Fibroblast of gingiva (primary cell): ENCODE results near the gene NMT2.

ENCODE experiments used
- DNase-seq: peaks from one replicate; pipeline ENCODE4 v3.0.0-alpha.2; 2011; ENCODE audit warnings: low read depth

Gene NMT2

GRCh38 chr10:15141136-15142054, 27.1 kb downstream of the NMT2 start:
- no peak for DNase-seq

DNA sequence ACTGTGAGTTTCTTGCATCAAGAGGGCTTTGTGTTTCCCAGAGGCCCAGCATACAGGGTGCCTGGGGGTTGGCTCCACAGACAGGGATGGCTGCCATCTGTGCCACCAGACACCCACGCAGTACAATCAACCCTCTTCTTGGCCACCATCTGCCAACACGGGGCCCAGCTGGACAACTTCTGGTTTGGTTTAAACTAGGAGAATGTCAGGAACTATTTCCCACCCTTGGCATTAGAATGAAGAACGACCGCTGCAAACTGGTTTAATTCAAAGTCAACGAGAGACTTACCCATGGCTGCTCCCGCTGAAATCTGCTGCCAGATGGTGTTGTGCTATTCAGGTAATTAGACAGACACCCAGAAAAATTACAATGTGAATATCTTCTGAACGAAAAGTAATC, 27.8 kb downstream of the NMT2 start:
- DNase-seq, result no peak

DNA sequence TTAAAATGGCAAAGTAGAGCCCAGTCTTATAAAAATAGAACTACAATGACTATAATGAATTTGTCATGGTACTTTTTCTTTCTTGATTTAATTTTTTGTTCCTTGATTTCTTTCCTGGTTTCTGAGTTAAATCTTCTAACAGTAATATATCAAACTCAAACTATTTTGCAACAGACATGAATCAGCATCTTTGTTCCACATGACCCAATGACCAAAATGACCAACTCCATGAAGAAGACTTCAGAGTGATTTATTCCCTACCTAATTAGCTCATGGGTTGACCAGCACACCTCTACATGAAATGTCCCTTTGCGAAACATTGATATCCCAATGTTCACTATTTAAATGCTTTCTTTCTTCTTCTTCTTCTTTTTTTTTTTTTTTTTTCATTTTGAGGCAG, 30.9 kb downstream of the NMT2 start:
- DNase-seq, result peak; percentile 50

- DNase-seq, result peak; percentile 54
These were observed 31.5 kb downstream of the NMT2 start for GRCh38 chr10:15137036-15137359.

GRCh38 chr10:15136129-15137035, 32.1 kb downstream of the NMT2 start:
- no peak for DNase-seq

- no peak for DNase-seq
These were observed 37.2 kb downstream of the NMT2 start for GRCh38 chr10:15131330-15131729.

DNA sequence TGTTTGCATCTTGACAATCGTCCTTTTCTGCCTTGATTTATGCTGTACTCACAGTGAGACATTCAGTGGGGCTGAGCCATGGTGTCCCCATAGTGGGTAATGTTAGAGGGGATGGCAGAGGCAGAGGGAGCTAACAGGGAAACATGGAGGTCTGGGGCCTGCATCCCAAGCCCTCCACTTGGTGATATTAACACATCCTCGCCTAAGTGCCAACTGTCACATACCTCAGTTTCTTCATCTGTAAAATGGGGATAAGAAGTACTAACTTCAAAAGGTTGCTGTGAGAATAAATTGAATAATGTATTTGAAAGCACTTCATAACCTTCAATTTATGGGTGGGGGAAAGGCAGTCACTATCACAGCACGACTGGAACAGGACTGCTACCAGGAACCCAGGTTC, 43.6 kb downstream of the NMT2 start:
- DNase-seq, result no peak

- no peak for DNase-seq
These were observed 44.3 kb downstream of the NMT2 start for GRCh38 chr10:15124190-15124589.

- DNase-seq, result peak; percentile 35
These were observed 44.7 kb downstream of the NMT2 start for GRCh38 chr10:15123749-15124184.

- DNase-seq, result no peak
These were observed 45.9 kb downstream of the NMT2 start for GRCh38 chr10:15122477-15123030.

- DNase-seq, result no peak
These were observed 46.8 kb downstream of the NMT2 start for GRCh38 chr10:15121707-15122106.

DNA sequence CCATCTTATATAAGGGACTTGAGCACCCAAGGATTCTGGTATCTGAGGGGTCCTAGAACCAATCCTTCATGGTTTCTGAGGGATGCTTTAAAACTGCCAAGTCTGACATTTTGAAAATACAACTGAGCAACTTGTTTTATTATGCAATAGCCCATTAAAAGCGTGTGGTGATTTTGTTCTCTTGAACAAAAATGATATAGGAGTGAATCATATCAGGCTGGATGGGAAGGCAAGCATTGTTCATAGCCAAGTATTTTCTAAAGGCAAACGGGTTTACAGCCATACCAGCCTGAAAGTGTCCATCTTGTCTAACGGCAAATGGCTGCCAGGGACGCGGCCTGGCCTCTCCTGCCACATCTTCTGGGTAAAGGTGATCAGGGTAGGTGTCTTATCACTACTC, 48.0 kb downstream of the NMT2 start:
- peak; percentile 50 for DNase-seq

DNA sequence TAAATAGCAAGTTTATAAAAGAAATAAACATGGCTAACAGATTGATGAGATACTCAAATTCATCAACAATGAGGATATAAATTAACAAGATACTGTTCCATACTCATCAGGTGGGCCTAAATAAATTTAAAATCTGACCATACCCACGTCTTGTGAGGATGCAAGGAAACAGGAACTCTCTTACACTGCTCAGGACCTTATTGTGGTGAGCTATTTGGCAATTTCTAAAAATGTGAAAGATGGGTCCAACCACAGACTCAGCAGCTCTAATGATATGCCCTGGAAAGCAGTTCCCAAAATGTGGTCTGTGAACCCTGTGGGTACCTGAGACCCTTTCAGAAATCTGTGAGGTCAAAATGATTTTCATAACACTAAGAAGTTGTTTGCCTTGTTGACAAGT, 49.9 kb downstream of the NMT2 start:
- no peak for DNase-seq

- no peak for DNase-seq
These were observed 52.3 kb downstream of the NMT2 start for GRCh38 chr10:15116225-15116624.

GRCh38 chr10:15113766-15114165, 54.7 kb downstream of the NMT2 start:
- no peak for DNase-seq

- no peak for DNase-seq
These were observed 55.8 kb downstream of the NMT2 start for GRCh38 chr10:15112657-15113056.

- DNase-seq, result peak; percentile 62
These were observed 62.0 kb downstream of the NMT2 start for GRCh38 chr10:15106352-15107013.

GRCh38 chr10:15103513-15103912, 65.0 kb downstream of the NMT2 start:
- no peak for DNase-seq

DNA sequence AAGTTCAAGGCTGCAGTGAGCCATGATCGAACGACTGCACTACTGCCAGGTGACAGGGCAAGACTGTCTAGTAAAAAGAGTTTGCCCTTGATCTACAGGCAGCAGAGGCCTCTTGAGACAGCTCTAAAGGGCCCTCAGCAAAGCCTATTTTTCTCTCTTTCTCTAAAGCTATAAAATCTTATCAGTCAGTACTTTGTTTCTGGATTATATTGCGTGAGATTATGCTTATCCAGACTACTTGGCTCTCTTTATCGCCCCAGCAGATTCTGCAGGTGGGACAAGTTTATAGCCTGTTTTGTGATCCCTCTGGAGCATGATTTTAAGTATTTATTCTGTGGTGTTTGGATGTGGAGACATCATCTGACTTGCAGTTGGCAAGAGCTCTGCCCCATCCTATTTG, 68.6 kb downstream of the NMT2 start:
- no peak for DNase-seq

GRCh38 chr10:15097011-15097812, 71.3 kb downstream of the NMT2 start, which contains the start of gene RPP38:
Gene RPP38 (plus strand): TSS chr10:15097355. CDS start chr10:15103315, 5,960 bp downstream.
- DNase-seq, result peak; percentile 95

DNA sequence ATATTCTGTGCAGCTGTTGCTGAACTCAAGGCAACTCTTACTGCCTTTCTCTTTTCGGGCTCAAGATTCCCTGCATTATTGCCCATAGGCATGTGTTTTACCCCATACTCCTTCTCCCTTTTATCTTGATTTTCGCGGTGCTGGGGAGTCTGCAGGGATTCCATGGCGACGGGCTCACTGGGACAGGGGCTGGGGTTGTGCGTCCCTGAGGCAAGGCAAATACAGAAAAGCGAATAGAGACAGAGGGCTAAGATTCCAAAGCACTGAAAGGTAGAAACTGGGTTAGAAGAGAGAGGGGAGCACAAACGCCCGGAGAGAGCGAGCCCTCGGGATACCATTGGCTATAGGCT, 71.9 kb downstream of the NMT2 start:
- DNase-seq, result no peak
